Activated T-cell treated with anti-CD3 and anti-CD28 coated beads, Interleukin-2, amount 50 U/mL, for 72 hours (primary cell): ENCODE data around the gene RNASEH2B. TPM values are rescaled to one million over a fixed set of nuclear protein-coding genes. Genes with fewer than 3 reads are reported as not detected.

Experiments used
- ATAC-seq, 2 donors: fragments of 150-1000 bp; cut with Tn5 transposase; replicated peaks in 1 of 2; 2 replicates each; pipeline ENCODE4 v1.10.0; 2021; ENCODE audit warnings: moderate library complexity in 2 of 2, mild to moderate bottlenecking in 1 of 2
- DNase-seq, 2 donors: peaks; one replicate each; pipeline ENCODE4 v3.0.0; 2021 to 2022; ENCODE audit warnings: mixed read lengths in 1 of 2
- H3K27ac Mint-ChIP-seq: one replicate; pipeline ENCODE4 v1.8.0; 2022; ENCODE audit warnings: mild to moderate bottlenecking, moderate library complexity, mixed read lengths
- H3K27me3 Mint-ChIP-seq: one replicate; pipeline ENCODE4 v1.8.0; 2022; ENCODE audit warnings: low read depth, mixed read lengths
- H3K36me3 Mint-ChIP-seq, 2 donors: one replicate each; pipeline ENCODE4 v1.8.0; 2022; ENCODE audit warnings: mixed read lengths in 2 of 2, mild to moderate bottlenecking in 1 of 2; ENCODE audit not compliant: insufficient read depth in 2 of 2
- H3K4me1 Mint-ChIP-seq: one replicate; pipeline ENCODE4 v1.8.0; 2022; ENCODE audit warnings: low read depth, mixed read lengths
- H3K4me3 Mint-ChIP-seq, 2 donors: one replicate each; pipeline ENCODE4 v1.8.0; 2022; ENCODE audit warnings: mild to moderate bottlenecking in 2 of 2, mixed read lengths in 2 of 2, moderate library complexity in 2 of 2
- H3K9me3 Mint-ChIP-seq, 2 donors: one replicate each; pipeline ENCODE4 v1.8.0; 2022; ENCODE audit warnings: mixed read lengths in 2 of 2
- total RNA-seq, 2 donors: library from RNA; stranded (reverse); gene quantifications; one replicate each; pipeline ENCODE4 v1.2.3, GENCODE V29; 2022

Gene RNASEH2B
- total RNA-seq, 2 donors from 2014 or later: 63.7 to 86.5 TPM

- no peak for DNase-seq
- ATAC-seq: no peak
- Mint-ChIP-seq H3K4me3 (no peak overlapping the region), H3K27me3 (no peaks in the 10 kb centered on the region), H3K27ac (peak overlapping the region; percentile 10), H3K4me1 (peaks cover 5% of the 10 kb centered on the region), H3K9me3 (no peaks in the 10 kb centered on the region), H3K36me3 (peaks cover 0 to 10% of the 10 kb centered on the region in 2 donors)
Observed at GRCh38 chr13:50957620-50958019, 48.0 kb downstream of the RNASEH2B start.

GRCh38 chr13:50969691-50970090 is 60.1 kb downstream of the RNASEH2B start:
- Mint-ChIP-seq H3K9me3 (no peaks in the 10 kb centered on the region), H3K27me3 (no peaks in the 10 kb centered on the region), H3K4me1 (no peaks in the 10 kb centered on the region), H3K36me3 (peaks cover 4 to 12% of the 10 kb centered on the region in 2 donors), H3K4me3 (no peak overlapping the region), H3K27ac (no peak overlapping the region)
- no peak for ATAC-seq
- no peak for DNase-seq

GRCh38 chr13:50970956-50971355 is 61.4 kb downstream of the RNASEH2B start:
- ATAC-seq: no peak
- H3K4me3 Mint-ChIP-seq: no peak overlapping the region
- no peaks in the 10 kb centered on the region for H3K4me1 Mint-ChIP-seq
- no peak overlapping the region for H3K27ac Mint-ChIP-seq
- no peaks in the 10 kb centered on the region for H3K9me3 Mint-ChIP-seq
- H3K27me3 Mint-ChIP-seq: no peaks in the 10 kb centered on the region
- no peak for DNase-seq
- peaks cover 0 to 9% of the 10 kb centered on the region in 2 donors for H3K36me3 Mint-ChIP-seq

- Mint-ChIP-seq H3K36me3 (peaks cover 0 to 17% of the 10 kb centered on the region in 2 donors), H3K4me1 (no peaks in the 10 kb centered on the region), H3K27me3 (no peaks in the 10 kb centered on the region), H3K9me3 (no peaks in the 10 kb centered on the region), H3K4me3 (no peak overlapping the region), H3K27ac (no peak overlapping the region)
- ATAC-seq (no peak), DNase-seq (no peak)
Observed at GRCh38 chr13:50974268-50974667, 64.7 kb downstream of the RNASEH2B start.

GRCh38 chr13:50979187-50979586 is 69.6 kb downstream of the RNASEH2B start:
- no peak for ATAC-seq
- Mint-ChIP-seq H3K4me1 (no peaks in the 10 kb centered on the region), H3K9me3 (peaks cover 2 to 3% of the 10 kb centered on the region in 2 donors), H3K27ac (no peak overlapping the region), H3K4me3 (no peak overlapping the region), H3K36me3 (peaks cover 0 to 12% of the 10 kb centered on the region in 2 donors), H3K27me3 (no peaks in the 10 kb centered on the region)
- DNase-seq: no peak

GRCh38 chr13:50981686-50982085 is 72.1 kb downstream of the RNASEH2B start:
- peak overlapping the region in 1 of 2 donors; percentile 51 for H3K4me3 Mint-ChIP-seq
- no peak overlapping the region for H3K27ac Mint-ChIP-seq
- no peak for DNase-seq
- H3K4me1 Mint-ChIP-seq: no peaks in the 10 kb centered on the region
- no peaks in the 10 kb centered on the region for H3K27me3 Mint-ChIP-seq
- H3K36me3 Mint-ChIP-seq: peaks cover 0 to 11% of the 10 kb centered on the region in 2 donors
- H3K9me3 Mint-ChIP-seq: peaks cover 2 to 5% of the 10 kb centered on the region in 2 donors
- ATAC-seq: no peak

- Mint-ChIP-seq H3K4me1 (peaks cover 21% of the 10 kb centered on the region), H3K9me3 (peaks cover 0 to 4% of the 10 kb centered on the region in 2 donors), H3K27ac (no peak overlapping the region), H3K4me3 (no peak overlapping the region), H3K36me3 (peaks cover 0 to 2% of the 10 kb centered on the region in 2 donors), H3K27me3 (no peaks in the 10 kb centered on the region)
- ATAC-seq (no peak), DNase-seq (no peak)
Observed at GRCh38 chr13:50989476-50989875, 79.9 kb downstream of the RNASEH2B start.

- ATAC-seq: no peak
- peaks cover 0 to 2% of the 10 kb centered on the region in 2 donors for H3K36me3 Mint-ChIP-seq
- no peak for DNase-seq
- no peak overlapping the region for H3K4me3 Mint-ChIP-seq
- H3K9me3 Mint-ChIP-seq: peaks cover 0 to 3% of the 10 kb centered on the region in 2 donors
- H3K27me3 Mint-ChIP-seq: no peaks in the 10 kb centered on the region
- H3K4me1 Mint-ChIP-seq: peaks cover 21% of the 10 kb centered on the region
- H3K27ac Mint-ChIP-seq: no peak overlapping the region
Observed at GRCh38 chr13:50990065-50990817, 80.7 kb downstream of the RNASEH2B start.

- Mint-ChIP-seq H3K9me3 (peaks cover 0 to 3% of the 10 kb centered on the region in 2 donors), H3K4me3 (no peak overlapping the region), H3K4me1 (peaks cover 21% of the 10 kb centered on the region), H3K36me3 (no peaks in the 10 kb centered on the region), H3K27me3 (no peaks in the 10 kb centered on the region), H3K27ac (no peak overlapping the region)
- no peak for DNase-seq
- ATAC-seq: no peak
Observed at GRCh38 chr13:50990818-50991506, 81.4 kb downstream of the RNASEH2B start.

- H3K36me3 Mint-ChIP-seq: no peaks in the 10 kb centered on the region
- H3K27ac Mint-ChIP-seq: peak overlapping the region; percentile 27
- peak overlapping the region; percentile 49 to 57 for H3K4me3 Mint-ChIP-seq
- DNase-seq (peak; percentile 21 to 42), ATAC-seq (peak; percentile 85 to 92)
- H3K4me1 Mint-ChIP-seq: peaks cover 21% of the 10 kb centered on the region
- peaks cover 0 to 3% of the 10 kb centered on the region in 2 donors for H3K9me3 Mint-ChIP-seq
- no peaks in the 10 kb centered on the region for H3K27me3 Mint-ChIP-seq
Observed at GRCh38 chr13:50991579-50992521, 82.3 kb downstream of the RNASEH2B start.

- Mint-ChIP-seq H3K4me3 (no peak overlapping the region), H3K27me3 (no peaks in the 10 kb centered on the region), H3K9me3 (peaks cover 0 to 3% of the 10 kb centered on the region in 2 donors), H3K27ac (no peak overlapping the region), H3K4me1 (peaks cover 21% of the 10 kb centered on the region), H3K36me3 (no peaks in the 10 kb centered on the region)
- no peak for DNase-seq
- no peak for ATAC-seq
Observed at GRCh38 chr13:50993371-50993770, 83.8 kb downstream of the RNASEH2B start.

- H3K4me1 Mint-ChIP-seq: peaks cover 21% of the 10 kb centered on the region
- peaks cover 0 to under 1% of the 10 kb centered on the region in 2 donors for H3K9me3 Mint-ChIP-seq
- H3K27me3 Mint-ChIP-seq: no peaks in the 10 kb centered on the region
- no peak for ATAC-seq
- DNase-seq: no peak
- H3K4me3 Mint-ChIP-seq: no peak overlapping the region
- H3K27ac Mint-ChIP-seq: no peak overlapping the region
- H3K36me3 Mint-ChIP-seq: no peaks in the 10 kb centered on the region
Observed at GRCh38 chr13:50993934-50994333, 84.3 kb downstream of the RNASEH2B start.

GRCh38 chr13:50994651-50995050 is 85.1 kb downstream of the RNASEH2B start:
- Mint-ChIP-seq H3K36me3 (no peaks in the 10 kb centered on the region), H3K27ac (no peak overlapping the region)

More at GRCh38 chr13:50994651-50995050, 85.1 kb downstream of the RNASEH2B start:
- DNase-seq: no peak
- Mint-ChIP-seq H3K4me1 (peaks cover 21% of the 10 kb centered on the region), H3K9me3 (no peaks in the 10 kb centered on the region), H3K4me3 (no peak overlapping the region), H3K27me3 (no peaks in the 10 kb centered on the region)
- no peak for ATAC-seq
